GM12865 (cell line): ENCODE data around the gene GORASP1.
A peak's percentile ranks its signal among the peaks of the same experiment; 100 is the strongest.
"Not testable (repeated sequence)": the region's sequence is repeated elsewhere in the genome, so short reads cannot be mapped to it uniquely, and the experiment has no call there.

Experiments used
- DNase-seq: peaks from one replicate; pipeline ENCODE4 v3.0.0; 2010; ENCODE audit warnings: low read depth
- H3K4me3 ChIP-seq: 2 replicates; pipeline ENCODE4 v1.5.1; 2011; ENCODE audit warnings: mild to moderate bottlenecking, low read depth, low read length, control low read depth
- CTCF ChIP-seq: IDR thresholded peaks from 2 replicates; pipeline ENCODE4 v1.5.1; 2011; ENCODE audit warnings: low read length, control low read depth, low read depth, inconsistent platforms; ENCODE audit not compliant: insufficient read depth; ENCODE audit errors: missing control alignments

The GORASP1 gene

GRCh38 chr3:39063143-39063542 lies 44.3 kb downstream of the GORASP1 start:
- no peak for TF ChIP-seq CTCF
- no peak for DNase-seq
- H3K4me3 ChIP-seq = no peak overlapping the region

DNA sequence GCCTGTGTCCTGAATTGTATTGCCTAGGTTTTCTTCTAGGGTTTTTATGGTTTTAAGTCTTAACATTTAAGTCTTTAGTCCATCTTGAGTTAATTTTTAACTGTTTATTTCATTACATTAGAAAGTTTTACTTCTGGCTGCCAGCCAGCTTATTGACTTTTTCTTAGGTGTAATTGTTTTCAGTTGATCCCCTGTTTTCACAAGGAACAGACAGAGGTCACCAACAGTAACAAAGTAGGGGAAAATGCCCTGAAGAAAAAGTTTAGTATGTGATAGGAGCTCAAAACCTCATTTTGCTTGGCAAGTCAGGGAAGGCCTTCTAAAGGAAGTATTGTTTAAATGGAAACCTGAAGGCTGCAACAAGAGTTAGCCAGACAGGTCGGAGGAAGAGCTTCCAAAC lies 45.2 kb downstream of the GORASP1 start:
- DNase-seq = no peak
- no peak for TF ChIP-seq CTCF
- no peak overlapping the region for H3K4me3 ChIP-seq

- not testable (repeated sequence) for H3K4me3 ChIP-seq, DNase-seq
Observed at GRCh38 chr3:39061228-39061627, 46.2 kb downstream of the GORASP1 start.

DNA sequence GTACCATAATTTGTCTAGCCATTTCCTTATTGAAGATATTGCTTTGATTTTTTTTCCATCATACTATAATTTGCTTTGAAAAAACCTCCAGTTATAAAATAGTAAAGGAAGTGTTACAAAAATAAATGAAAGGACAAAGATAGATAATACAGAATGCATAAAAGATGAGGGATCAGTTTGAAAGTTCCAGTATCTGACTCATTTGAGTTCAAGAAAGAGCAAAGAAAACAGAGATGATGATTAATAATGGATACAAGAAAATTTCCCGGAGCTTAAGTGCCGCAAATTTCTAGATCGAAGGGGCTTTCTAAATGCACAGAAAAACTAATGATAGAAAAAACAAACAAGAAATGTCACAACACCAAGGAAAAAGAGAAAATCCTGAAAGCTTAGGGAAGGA lies 51.3 kb downstream of the GORASP1 start:
- no peak for TF ChIP-seq CTCF
- no peak overlapping the region for H3K4me3 ChIP-seq
- DNase-seq = peak; percentile 7

GRCh38 chr3:39053696-39054095 lies 53.7 kb downstream of the GORASP1 start:
- DNase-seq = no peak
- H3K4me3 ChIP-seq = no peak overlapping the region
- no peak for TF ChIP-seq CTCF

- H3K4me3 ChIP-seq = peak overlapping the region; percentile 83
- no peak for DNase-seq
- TF ChIP-seq CTCF = no peak
Observed at GRCh38 chr3:39052583-39052982, 54.8 kb downstream of the GORASP1 start.

- peak within 1 kb of the TSS; percentile 83 for H3K4me3 ChIP-seq
- TF ChIP-seq CTCF = no peak
- DNase-seq = peak; percentile 95
Observed at GRCh38 chr3:39051649-39052561, 55.5 kb downstream of the GORASP1 start, which contains the start of the genes SCN11A and WDR48. SCN11A (minus strand) TSS chr3:39051944; CDS start chr3:38950362, 101,582 bp downstream. WDR48 (plus strand) TSS chr3:39052016; CDS start chr3:39052026, 10 bp downstream.
